K562 (cell line): Measurements from ENCODE around the gene NFIC. TPM values are rescaled to one million over a fixed set of nuclear protein-coding genes. Genes with fewer than 3 reads are reported as not detected.

Source experiments
- ATAC-seq: fragments of 200-7000 bp; cut with Tn5 transposase; 3 replicates; pipeline ENCODE4 v1.9.1; 2020; ENCODE audit warnings: moderate library complexity
- BruUV-seq: library from RNA; stranded (reverse); fragments of 400-500 nt; replicated peaks from 2 replicates; lab custom pipeline; 2021; lab: Mats Ljungman, UMichigan
- CTCF ChIA-PET: fragments of 300-600 bp; formaldehyde crosslinking; extraction: SDS; loops from one replicate; lab custom pipeline; 2021; ENCODE audit warnings: low intra/inter-chr PET ratio; lab: Yijun Ruan, JAX
- POLR2A ChIA-PET: fragments of 300-600, 350-650 bp; sonication (Branson Sonifier 250); formaldehyde crosslinking; extraction: SDS; loops from one replicate; lab custom pipeline; 2021; ENCODE audit warnings: antibody characterized with exemption, inconsistent platforms; lab: Yijun Ruan, JAX
- DNase-seq, 4 experiments: peaks; one replicate each; pipeline versions ENCODE4 v3.0.0 to v3.0.0-alpha.2; 2011 to 2018; ENCODE audit warnings: low spot score in 3 of 4, mixed read lengths in 3 of 4; ENCODE audit errors: extremely low read depth in 1 of 4
- FAIRE-seq: peaks from 2 replicates; lab custom pipeline; 2011; peaks lifted over from hg19 to GRCh38; lab: Jason Lieb, UNC
- H2AFZ ChIP-seq: 2 replicates; pipeline ENCODE4 v1.6.0; 2011; ENCODE audit warnings: low read depth, low read length, control low read depth, inconsistent platforms
- H3K27ac ChIP-seq: fragments of 200-600 bp; 3 replicates; pipeline ENCODE4 v1.8.0; 2011; ENCODE audit warnings: low read depth, mild to moderate bottlenecking, control low read depth, inconsistent platforms, low read length, moderate library complexity, mixed read lengths; ENCODE audit errors: extremely low read depth
- H3K27me3 ChIP-seq, 2 experiments: fragments of 300-600 bp in 1 of 2; 2 replicates in 1 of 2; 3 replicates in 1 of 2; pipeline versions ENCODE4 v1.6.0 to v1.8.0; 2011; ENCODE audit warnings: inconsistent platforms in 2 of 2, low read length in 2 of 2, mild to moderate bottlenecking in 1 of 2, mixed read lengths in 1 of 2, moderate library complexity in 1 of 2; ENCODE audit not compliant: control insufficient read depth in 2 of 2, insufficient read depth in 2 of 2
- H3K36me3 ChIP-seq: fragments of 300-600 bp; 3 replicates; pipeline ENCODE4 v1.8.0; 2011; ENCODE audit warnings: mild to moderate bottlenecking, low read length, inconsistent platforms; ENCODE audit not compliant: control insufficient read depth, insufficient read depth
- H3K4me1 ChIP-seq, 2 experiments: fragments of 200-600 bp in 1 of 2; replicated peaks in 1 of 2; 2 replicates in 1 of 2; 3 replicates in 1 of 2; pipeline versions ENCODE4 v1.5.1 to v1.8.0; 2011; ENCODE audit warnings: inconsistent platforms in 2 of 2, low read length in 2 of 2, mild to moderate bottlenecking in 1 of 2, mixed read lengths in 1 of 2, moderate library complexity in 1 of 2; ENCODE audit not compliant: control insufficient read depth in 2 of 2, insufficient read depth in 2 of 2
- H3K4me2 ChIP-seq: 2 replicates; pipeline ENCODE4 v1.6.1; 2011; ENCODE audit warnings: low read length, control low read depth, inconsistent platforms, mixed read lengths; ENCODE audit not compliant: insufficient read depth
- H3K4me3 ChIP-seq: fragments of 200-600 bp; sonication (generic), shearing (Covaris generic); 2 replicates; pipeline ENCODE4 v1.5.1; 2016; ENCODE audit warnings: control low read depth, inconsistent platforms
- H3K79me2 ChIP-seq: fragments of 200-600 bp; 3 replicates; pipeline ENCODE4 v1.8.0; 2011; ENCODE audit warnings: low read length, inconsistent platforms; ENCODE audit not compliant: control insufficient read depth, insufficient read depth
- H3K9ac ChIP-seq, 2 experiments: 2 replicates each; pipeline versions ENCODE4 v1.6.0 to v1.6.1; 2011; ENCODE audit warnings: low read depth in 2 of 2, low read length in 2 of 2, control low read depth in 1 of 2, inconsistent platforms in 1 of 2, mild to moderate bottlenecking in 1 of 2, mixed read lengths in 1 of 2; ENCODE audit not compliant: insufficient read depth in 1 of 2
- H3K9me1 ChIP-seq: one replicate; pipeline ENCODE4 v1.6.0; 2011; ENCODE audit warnings: inconsistent platforms, mild to moderate bottlenecking, low read length, moderate library complexity; ENCODE audit not compliant: control insufficient read depth, insufficient read depth
- H3K9me3 ChIP-seq: replicated peaks from 2 replicates; pipeline ENCODE4 v1.5.1; 2011; ENCODE audit warnings: low read depth, low read length, inconsistent platforms; ENCODE audit not compliant: control insufficient read depth, insufficient read depth
- H4K20me1 ChIP-seq: replicated peaks from 2 replicates; pipeline ENCODE4 v1.6.1; 2011; ENCODE audit warnings: low read length, inconsistent platforms, mixed read lengths; ENCODE audit not compliant: control insufficient read depth, insufficient read depth
- BCOR ChIP-seq: fragments of 450-650 bp; IDR thresholded peaks from 2 replicates; pipeline ENCODE4 v1.6.1; 2016
- KDM1A ChIP-seq, 2 experiments: fragments of 450-650 bp; IDR thresholded peaks; 2 replicates each; pipeline ENCODE4 v1.6.1; 2016; ENCODE audit warnings: mild to moderate bottlenecking in 2 of 2
- ZFP36 ChIP-seq: fragments of 150-350 bp; IDR thresholded peaks from 2 replicates; pipeline ENCODE4 v1.6.1; 2018; ENCODE audit warnings: low read length, low read depth; ENCODE audit not compliant: partially characterized antibody
- ZNF655 ChIP-seq: fragments of 250-450 bp; sonication (Bioruptor Pico); IDR thresholded peaks from 2 replicates; pipeline ENCODE4 v1.5.0; 2021
- WGBS: fragments of 100-300 bp; shearing (Covaris generic); methylation state at CpG from one replicate; pipeline ENCODE4 v1.1.6; 2016; ENCODE audit warnings: low coverage, mixed read lengths; ENCODE audit not compliant: insufficient coverage; ENCODE audit errors: missing lambda C conversion rate; 5-methylcytosine and 5-hydroxymethylcytosine counted together
- in situ Hi-C: fragments of 300-500 bp; cut with MboI; formaldehyde crosslinking; loops from 4 replicates; pipeline ENCODE4 v1.15.0; 2018; ENCODE audit warnings: inconsistent platforms, mixed read lengths
- intact Hi-C: fragments of 100-400 bp; cut with micrococcal nuclease; formaldehyde crosslinking; loops from 2 replicates; pipeline ENCODE4 v1.14.2; 2022
- polyA plus RNA-seq, 8 experiments: library from polyadenylated mRNA; depleted of rRNA in 4 of 8; stranded (reverse) in 5 of 8; unstranded in 3 of 8; fragments of >200 nt; fragmentation: Nextera tagmentation in 2 of 8; fragmentation: Illumina TruSeq in 1 of 8; extraction: Ambion mirVana in 2 of 8; extraction: Trizol in 1 of 8; gene quantifications; 2 replicates each; pipeline versions ENCODE4 v1.2.1 to v1.2.3, GENCODE V29; 2011 to 2014; ENCODE audit warnings: inconsistent platforms in 1 of 8, missing spikeins in 1 of 8
- total RNA-seq, 7 experiments: library from RNA; depleted of rRNA in 6 of 7; stranded (reverse); fragments of >200 nt in 6 of 7; fragmentation: Illumina TruSeq in 2 of 7; extraction: Trizol in 2 of 7; gene quantifications; 2 replicates each; pipeline versions ENCODE4 v1.2.1 to v1.2.3, GENCODE V29; 2011 to 2021; ENCODE audit warnings: low replicate concordance in 1 of 7

Gene NFIC
- total and polyA plus RNA-seq, 9 of the 15 experiments (the other 6 are each of a cell fraction or from before 2014, with no cell fraction given), result 0.71 to 62.1 (median 6.9) TPM

- Histone ChIP-seq H3K9me3 (no peaks in the 10 kb centered on the region; the same call in 1 of the 2 replicates), H2AFZ (no peak overlapping the region), H3K4me2 (no peak overlapping the region), H3K36me3 (no peaks in the 10 kb centered on the region), H3K79me2 (no peaks in the 10 kb centered on the region), H3K4me3 (no peak overlapping the region), H3K9ac (no peak overlapping the region; a peak in 1 of 4 replicates), H3K4me1 (peaks cover 0 to 9% of the 10 kb centered on the region in 2 experiments; a peak in 3 of 5 replicates), H3K27ac (no peak overlapping the region), H3K9me1 (no peaks in the 10 kb centered on the region), H4K20me1 (peaks cover 5% of the 10 kb centered on the region; the same call in 1 of the 2 replicates), H3K27me3 (no peaks in the 10 kb centered on the region; a peak in 1 of 5 replicates)
- DNase-seq (peak in 1 of 4 experiments; percentile 5), ATAC-seq (no peak), FAIRE-seq (no peak)
- no TSS peak for BruUV-seq
- ChIA-PET CTCF (no interaction called here), POLR2A (interaction anchor here (0.6 kb wide), 1 partner anchor 303 kb away, joined by 3 read pairs; no protein-coding TSS in a partner anchor)
- intact Hi-C loops, result loop anchor here (10.0 kb wide), 1 partner anchor 383 kb away; the partner anchor contains the start of genes PIP5K1C and TJP3
- WGBS, result 4% methylated on average over 4 of the region's 6 CpGs
- in situ Hi-C loops, result loop anchor here (10.0 kb wide), 1 partner anchor 383 kb away; the partner anchor contains the start of genes PIP5K1C and TJP3
- peak; percentile 47; the same call in 1 of the 2 replicates for TF ChIP-seq BCOR
- TF ChIP-seq ZNF655, result no peak
- peak in 1 of 2 experiments; percentile 33; a peak in 1 of 4 replicates for TF ChIP-seq KDM1A (IDR thresholded peaks at IDR 0.05)
- TF ChIP-seq ZFP36, result peak; percentile 46
Observed at GRCh38 chr19:3321696-3322095, 44.7 kb upstream of the NFIC start.
